ENCODE results near the gene SPARCL1. TPM values are rescaled to one million over a fixed set of nuclear protein-coding genes. Genes with fewer than 3 reads are reported as not detected.
A peak's percentile ranks its signal among the peaks of the same experiment; 100 is the strongest.

The SPARCL1 gene
- total and polyA plus RNA-seq, 9 of the 15 experiments (the other 6 are each of a cell fraction or from before 2014, with no cell fraction given), result 0.03 to 0.71 (median 0.05) TPM; not detected in 3

- no peak for TF ChIP-seq THAP7 (CRISPR knock-in tag; IDR thresholded peaks at IDR 0.05)
- TF ChIP-seq SPI1 (IDR thresholded peaks at IDR 0.05; ENCODE audit: borderline replicate concordance, low read depth, low read length), result peak; percentile 43; the same call in 1 of the 2 replicates
- WGBS (ENCODE audit: insufficient coverage, low coverage, missing lambda C conversion rate), result 7% methylated on average over 2 of the region's 2 CpGs
- ATAC-seq, result no peak
Measured at GRCh38 chr4:87511500-87511899, 17.7 kb downstream of the SPARCL1 start.

DNA sequence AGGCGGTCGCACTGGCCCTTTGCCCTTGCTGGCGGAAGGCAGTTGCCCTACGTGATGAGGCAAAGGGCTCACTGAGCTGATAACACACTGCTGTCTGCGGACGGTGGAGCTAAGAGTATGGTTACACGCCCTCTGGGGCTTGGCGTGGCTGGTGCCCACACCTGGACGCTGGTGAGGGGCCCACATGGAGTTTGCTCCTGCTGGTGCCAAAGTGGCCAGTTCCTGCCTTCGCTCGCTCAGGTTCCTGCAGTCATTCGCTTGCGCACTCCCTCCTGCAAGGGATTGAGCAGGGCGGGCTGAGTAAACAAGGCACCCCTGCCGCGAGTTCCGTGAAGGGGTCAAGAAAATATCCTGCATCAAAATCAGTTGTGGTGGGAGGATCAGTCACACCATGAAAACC lies 18.4 kb downstream of the SPARCL1 start:
- in situ Hi-C loops (cut with MboI) (no loop called here), intact Hi-C loops (cut with micrococcal nuclease) (no loop called here)
- no peaks in the 10 kb centered on the region for H3K9me3 ChIP-seq (replicated peaks; ENCODE audit: control insufficient read depth, insufficient read depth, low read depth, low read length)
- no peak overlapping the region for H3K4me3 ChIP-seq
- BruUV-seq (replicated peaks), result no TSS peak
- H4K20me1 ChIP-seq (replicated peaks; ENCODE audit: control insufficient read depth, insufficient read depth, low read length), result no peaks in the 10 kb centered on the region
- WGBS (ENCODE audit: insufficient coverage, low coverage, missing lambda C conversion rate), result 29% methylated on average over 17 of the region's 17 CpGs
- H3K9ac ChIP-seq (ENCODE audit: insufficient read depth in 1 of 2, low read depth in 2 of 2, low read length in 2 of 2), result peak overlapping the region in 1 of 2 experiments; percentile 20; a peak in 1 of 4 replicates
- H3K79me2 ChIP-seq (ENCODE audit: control insufficient read depth, insufficient read depth, low read length), result no peaks in the 10 kb centered on the region
- no peak overlapping the region for H3K4me2 ChIP-seq (ENCODE audit: insufficient read depth, low read length)
- ATAC-seq, result no peak
- H3K27ac ChIP-seq (ENCODE audit: extremely low read depth, low read depth, low read length), result no peak overlapping the region
- POLR2A ChIA-PET, result interaction anchor here (1.2 kb wide), 1 partner anchor 141 kb away, joined by 3 read pairs; no protein-coding TSS in a partner anchor
- H3K9me1 ChIP-seq (ENCODE audit: control insufficient read depth, insufficient read depth, low read length), result no peaks in the 10 kb centered on the region
- no peak for DNase-seq (ENCODE audit: extremely low read depth in 1 of 4, low spot score in 3 of 4)
- H3K36me3 ChIP-seq (ENCODE audit: control insufficient read depth, insufficient read depth, low read length), result no peaks in the 10 kb centered on the region
- CTCF ChIA-PET (ENCODE audit: low intra/inter-chr PET ratio), result no interaction called here
- no peak for FAIRE-seq
- H3K27me3 ChIP-seq (ENCODE audit: control insufficient read depth in 2 of 2, insufficient read depth in 2 of 2, low read length in 2 of 2), result peaks cover 3 to 7% of the 10 kb centered on the region in 2 experiments; a peak in 3 of 5 replicates
- peaks cover 0 to 6% of the 10 kb centered on the region in 2 experiments; a peak in 1 of 5 replicates for H3K4me1 ChIP-seq (replicated peaks in 1 of 2; ENCODE audit: control insufficient read depth in 2 of 2, insufficient read depth in 2 of 2, low read length in 2 of 2)
- no peak overlapping the region for H2AFZ ChIP-seq (ENCODE audit: low read depth, low read length)
- TF ChIP-seq, protein P1, sequence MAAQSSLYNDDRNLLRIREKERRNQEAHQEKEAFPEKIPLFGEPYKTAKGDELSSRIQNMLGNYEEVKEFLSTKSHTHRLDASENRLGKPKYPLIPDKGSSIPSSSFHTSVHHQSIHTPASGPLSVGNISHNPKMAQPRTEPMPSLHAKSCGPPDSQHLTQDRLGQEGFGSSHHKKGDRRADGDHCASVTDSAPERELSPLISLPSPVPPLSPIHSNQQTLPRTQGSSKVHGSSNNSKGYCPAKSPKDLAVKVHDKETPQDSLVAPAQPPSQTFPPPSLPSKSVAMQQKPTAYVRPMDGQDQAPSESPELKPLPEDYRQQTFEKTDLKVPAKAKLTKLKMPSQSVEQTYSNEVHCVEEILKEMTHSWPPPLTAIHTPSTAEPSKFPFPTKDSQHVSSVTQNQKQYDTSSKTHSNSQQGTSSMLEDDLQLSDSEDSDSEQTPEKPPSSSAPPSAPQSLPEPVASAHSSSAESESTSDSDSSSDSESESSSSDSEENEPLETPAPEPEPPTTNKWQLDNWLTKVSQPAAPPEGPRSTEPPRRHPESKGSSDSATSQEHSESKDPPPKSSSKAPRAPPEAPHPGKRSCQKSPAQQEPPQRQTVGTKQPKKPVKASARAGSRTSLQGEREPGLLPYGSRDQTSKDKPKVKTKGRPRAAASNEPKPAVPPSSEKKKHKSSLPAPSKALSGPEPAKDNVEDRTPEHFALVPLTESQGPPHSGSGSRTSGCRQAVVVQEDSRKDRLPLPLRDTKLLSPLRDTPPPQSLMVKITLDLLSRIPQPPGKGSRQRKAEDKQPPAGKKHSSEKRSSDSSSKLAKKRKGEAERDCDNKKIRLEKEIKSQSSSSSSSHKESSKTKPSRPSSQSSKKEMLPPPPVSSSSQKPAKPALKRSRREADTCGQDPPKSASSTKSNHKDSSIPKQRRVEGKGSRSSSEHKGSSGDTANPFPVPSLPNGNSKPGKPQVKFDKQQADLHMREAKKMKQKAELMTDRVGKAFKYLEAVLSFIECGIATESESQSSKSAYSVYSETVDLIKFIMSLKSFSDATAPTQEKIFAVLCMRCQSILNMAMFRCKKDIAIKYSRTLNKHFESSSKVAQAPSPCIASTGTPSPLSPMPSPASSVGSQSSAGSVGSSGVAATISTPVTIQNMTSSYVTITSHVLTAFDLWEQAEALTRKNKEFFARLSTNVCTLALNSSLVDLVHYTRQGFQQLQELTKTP (IDR thresholded peaks at IDR 0.05; ENCODE audit: low read depth in 1 of 2, partially characterized antibody in 2 of 2), result no peak
- TF ChIP-seq, protein P2, sequence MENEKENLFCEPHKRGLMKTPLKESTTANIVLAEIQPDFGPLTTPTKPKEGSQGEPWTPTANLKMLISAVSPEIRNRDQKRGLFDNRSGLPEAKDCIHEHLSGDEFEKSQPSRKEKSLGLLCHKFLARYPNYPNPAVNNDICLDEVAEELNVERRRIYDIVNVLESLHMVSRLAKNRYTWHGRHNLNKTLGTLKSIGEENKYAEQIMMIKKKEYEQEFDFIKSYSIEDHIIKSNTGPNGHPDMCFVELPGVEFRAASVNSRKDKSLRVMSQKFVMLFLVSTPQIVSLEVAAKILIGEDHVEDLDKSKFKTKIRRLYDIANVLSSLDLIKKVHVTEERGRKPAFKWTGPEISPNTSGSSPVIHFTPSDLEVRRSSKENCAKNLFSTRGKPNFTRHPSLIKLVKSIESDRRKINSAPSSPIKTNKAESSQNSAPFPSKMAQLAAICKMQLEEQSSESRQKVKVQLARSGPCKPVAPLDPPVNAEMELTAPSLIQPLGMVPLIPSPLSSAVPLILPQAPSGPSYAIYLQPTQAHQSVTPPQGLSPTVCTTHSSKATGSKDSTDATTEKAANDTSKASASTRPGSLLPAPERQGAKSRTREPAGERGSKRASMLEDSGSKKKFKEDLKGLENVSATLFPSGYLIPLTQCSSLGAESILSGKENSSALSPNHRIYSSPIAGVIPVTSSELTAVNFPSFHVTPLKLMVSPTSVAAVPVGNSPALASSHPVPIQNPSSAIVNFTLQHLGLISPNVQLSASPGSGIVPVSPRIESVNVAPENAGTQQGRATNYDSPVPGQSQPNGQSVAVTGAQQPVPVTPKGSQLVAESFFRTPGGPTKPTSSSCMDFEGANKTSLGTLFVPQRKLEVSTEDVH (IDR thresholded peaks at IDR 0.05; ENCODE audit: low read depth, partially characterized antibody), result no peak
- no peak for TF ChIP-seq MEF2A (IDR thresholded peaks at IDR 0.05; ENCODE audit: control insufficient read depth, low read depth, low read length)

More at GRCh38 chr4:87511500-87511899, 17.7 kb downstream of the SPARCL1 start:
- no peaks in the 10 kb centered on the region for H4K20me1 ChIP-seq (replicated peaks; ENCODE audit: control insufficient read depth, insufficient read depth, low read length)
- no peak overlapping the region for H3K9ac ChIP-seq (ENCODE audit: insufficient read depth in 1 of 2, low read depth in 2 of 2, low read length in 2 of 2)
- H3K4me1 ChIP-seq (replicated peaks in 1 of 2; ENCODE audit: control insufficient read depth in 2 of 2, insufficient read depth in 2 of 2, low read length in 2 of 2), result peaks cover 0 to 6% of the 10 kb centered on the region in 2 experiments; a peak in 1 of 5 replicates
- BruUV-seq (replicated peaks), result no TSS peak
- H3K9me3 ChIP-seq (replicated peaks; ENCODE audit: control insufficient read depth, insufficient read depth, low read depth, low read length), result no peaks in the 10 kb centered on the region
- H3K27ac ChIP-seq (ENCODE audit: extremely low read depth, low read depth, low read length), result no peak overlapping the region
- H3K4me2 ChIP-seq (ENCODE audit: insufficient read depth, low read length), result no peak overlapping the region
- H3K4me3 ChIP-seq, result no peak overlapping the region
- no peaks in the 10 kb centered on the region for H3K36me3 ChIP-seq (ENCODE audit: control insufficient read depth, insufficient read depth, low read length)
- H3K9me1 ChIP-seq (ENCODE audit: control insufficient read depth, insufficient read depth, low read length), result no peaks in the 10 kb centered on the region
- ChIA-PET POLR2A (interaction anchor here (1.2 kb wide), 1 partner anchor 141 kb away, joined by 3 read pairs; no protein-coding TSS in a partner anchor), CTCF (ENCODE audit: low intra/inter-chr PET ratio) (no interaction called here)
- H2AFZ ChIP-seq (ENCODE audit: low read depth, low read length), result no peak overlapping the region
- in situ Hi-C loops (cut with MboI) (no loop called here), intact Hi-C loops (cut with micrococcal nuclease) (no loop called here)
- no peak for DNase-seq (ENCODE audit: extremely low read depth in 1 of 4, low spot score in 3 of 4)
- no peak for FAIRE-seq
- no peaks in the 10 kb centered on the region for H3K79me2 ChIP-seq (ENCODE audit: control insufficient read depth, insufficient read depth, low read length)
- H3K27me3 ChIP-seq (ENCODE audit: control insufficient read depth in 2 of 2, insufficient read depth in 2 of 2, low read length in 2 of 2), result peaks cover 3 to 7% of the 10 kb centered on the region in 2 experiments; a peak in 3 of 5 replicates

Data from K562 (cell line).